Motor neuron (in vitro differentiated cells): ENCODE data around the gene BDP1. TPM values are rescaled to one million over a fixed set of nuclear protein-coding genes. Genes with fewer than 3 reads are reported as not detected.
"Not testable (repeated sequence)": the region's sequence is repeated elsewhere in the genome, so short reads cannot be mapped to it uniquely, and the experiment has no call there.

ENCODE experiments used
- ATAC-seq, 8 experiments: fragments of 200-7000 bp; cut with Tn5 transposase; replicated peaks in 6 of 8; 2 replicates each; pipeline ENCODE4 v1.8.0; 2021; ENCODE audit warnings: mild to moderate bottlenecking in 8 of 8, moderate library complexity in 8 of 8
- H3K27ac ChIP-seq, 2 donors: fragments of 250-450 bp; sonication (Bioruptor Pico); 2 replicates each; pipeline ENCODE4 v1.9.0; 2021; ENCODE audit warnings: antibody characterized with exemption in 2 of 2, mild to moderate bottlenecking in 2 of 2, moderate library complexity in 1 of 2
- H3K4me1 ChIP-seq, 2 donors: fragments of 250-450 bp; sonication (Bioruptor Pico); replicated peaks in 1 of 2; 2 replicates each; pipeline ENCODE4 v1.6.1; 2021; ENCODE audit warnings: antibody characterized with exemption in 2 of 2, mild to moderate bottlenecking in 2 of 2, moderate library complexity in 1 of 2
- H3K4me3 ChIP-seq, 5 donors: fragments of 250-450 bp; sonication (Bioruptor Pico); 2 replicates each; pipeline ENCODE4 v1.9.0; 2021; ENCODE audit warnings: antibody characterized with exemption in 5 of 5, mild to moderate bottlenecking in 5 of 5, moderate library complexity in 4 of 5
- WGBS, 10 experiments: fragments of 450-650 bp; shearing (Covaris generic); methylation state at CpG; one replicate each; pipeline ENCODE4 v1.0.0; 2022; 5-methylcytosine and 5-hydroxymethylcytosine counted together
- in situ Hi-C, 9 experiments: fragments of 400-800 bp; cut with MboI; loops; one replicate each; pipeline ENCODE4 v1.15.0; 2021; ENCODE audit warnings: low sequenced_read_pairs in 9 of 9, low pct_unique_long_range_greater_than_20kb in 2 of 9; ENCODE audit not compliant: unreplicated experiment in 9 of 9
- total RNA-seq, 8 experiments: library from RNA; unstranded; fragments of 300-600 nt; gene quantifications; 2 replicates each; pipeline versions ENCODE4 v1.2.3 to v1.2.4, GENCODE V29; 2022

The BDP1 gene
- total RNA-seq, 8 experiments from 2014 or later, result 16.5 to 42.3 (median 25.1) TPM

GRCh38 chr5:71483355-71483754, 27.9 kb downstream of the BDP1 start:
- WGBS, 10 experiments, result 83 to 100% (median 95%) methylated on average over 2 of the region's 2 CpGs; no CpG with 5 or more reads in 1 of the 10 experiments
- peak in 2 of 8 experiments; percentile 51 to 53 for ATAC-seq
- Histone ChIP-seq H3K4me3 (no peak overlapping the region), H3K27ac (no peak overlapping the region), H3K4me1 (no peaks in the 10 kb centered on the region)
- in situ Hi-C loops, result loop anchor here in 1 of 9 experiments (25.0 kb wide), 1 partner anchor 154 kb away; no protein-coding TSS in a partner anchor

GRCh38 chr5:71492817-71493615, 37.6 kb downstream of the BDP1 start:
- in situ Hi-C loops, result loop anchor here in 1 of 9 experiments (25.0 kb wide), 1 partner anchor 144 kb away; no protein-coding TSS in a partner anchor
- ATAC-seq, result no peak
- Histone ChIP-seq H3K27ac (no peak overlapping the region), H3K4me1 (no peaks in the 10 kb centered on the region), H3K4me3 (no peak overlapping the region)
- 85 to 100% (median 96%) methylated on average over 1 to 5 of the region's 5 CpGs for WGBS, 10 experiments

DNA sequence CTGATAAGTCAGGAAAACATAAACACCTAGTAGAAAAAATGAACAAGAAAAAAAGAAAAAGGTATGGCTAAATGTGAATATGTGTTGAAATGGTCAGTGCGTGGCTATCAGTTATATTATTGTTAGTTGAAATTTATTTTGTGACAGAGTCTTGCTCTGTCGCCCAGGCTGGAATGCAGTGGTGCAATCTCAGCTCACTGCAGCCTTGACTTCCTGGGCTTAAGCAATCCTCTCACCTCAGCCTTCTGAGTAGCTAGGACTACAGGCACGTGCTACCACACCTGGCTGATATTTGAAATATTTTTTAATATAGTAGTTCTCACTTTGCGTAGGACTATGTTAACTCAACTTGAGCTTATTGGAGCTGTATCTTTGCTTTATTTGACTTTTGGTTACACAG, 38.8 kb downstream of the BDP1 start:
- H3K27ac ChIP-seq, H3K4me3 ChIP-seq, ATAC-seq, H3K4me1 ChIP-seq: not testable (repeated sequence)
- in situ Hi-C loops, result loop anchor here in 1 of 9 experiments (25.0 kb wide), 1 partner anchor 143 kb away; no protein-coding TSS in a partner anchor
- 87 to 100% (median 91%) methylated on average over 2 to 4 of the region's 4 CpGs for WGBS, 10 experiments

- H3K4me1 ChIP-seq, H3K27ac ChIP-seq, ATAC-seq, H3K4me3 ChIP-seq: not testable (repeated sequence)
- in situ Hi-C loops, result loop anchor here in 1 of 9 experiments (25.0 kb wide), 1 partner anchor 139 kb away; no protein-coding TSS in a partner anchor
- 83 to 100% (median 96%) methylated on average over 2 to 8 of the region's 9 CpGs; no CpG with 5 or more reads in 2 of the 10 experiments for WGBS, 10 experiments
These were observed 43.3 kb downstream of the BDP1 start for GRCh38 chr5:71498756-71499155.

- H3K4me1 ChIP-seq, result no peaks in the 10 kb centered on the region
- no peak overlapping the region for H3K27ac ChIP-seq
- H3K4me3 ChIP-seq, result no peak overlapping the region
- ATAC-seq, result no peak
- in situ Hi-C loops, result no loop called here
- 80 to 100% (median 94%) methylated on average over 1 to 2 of the region's 2 CpGs; no CpG with 5 or more reads in 6 of the 10 experiments for WGBS, 10 experiments
These were observed 48.1 kb downstream of the BDP1 start for GRCh38 chr5:71503536-71503935.

DNA sequence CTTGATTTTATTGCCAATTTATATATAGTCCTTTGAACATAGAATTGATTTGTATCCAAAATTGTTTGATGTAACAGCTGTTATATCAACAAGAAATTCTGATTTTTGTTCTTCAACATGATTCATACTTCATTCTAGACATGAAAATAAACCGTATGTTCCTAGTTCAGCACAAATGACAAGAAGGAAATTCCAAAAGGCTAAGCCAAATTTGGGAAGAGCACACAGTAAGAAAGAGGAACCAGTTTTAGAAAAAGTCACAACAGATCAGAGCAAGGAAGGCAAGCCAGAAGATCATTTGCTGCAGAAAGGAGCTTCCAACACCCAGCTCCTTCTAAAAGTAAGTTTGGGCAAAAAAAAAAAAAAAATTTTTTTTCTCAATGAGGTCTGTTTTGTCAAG, 66.7 kb downstream of the BDP1 start:
- WGBS, 10 experiments, result 0 to 100% (median 92%) methylated on average over 1 of the region's 1 CpG
- in situ Hi-C loops, result no loop called here

DNA sequence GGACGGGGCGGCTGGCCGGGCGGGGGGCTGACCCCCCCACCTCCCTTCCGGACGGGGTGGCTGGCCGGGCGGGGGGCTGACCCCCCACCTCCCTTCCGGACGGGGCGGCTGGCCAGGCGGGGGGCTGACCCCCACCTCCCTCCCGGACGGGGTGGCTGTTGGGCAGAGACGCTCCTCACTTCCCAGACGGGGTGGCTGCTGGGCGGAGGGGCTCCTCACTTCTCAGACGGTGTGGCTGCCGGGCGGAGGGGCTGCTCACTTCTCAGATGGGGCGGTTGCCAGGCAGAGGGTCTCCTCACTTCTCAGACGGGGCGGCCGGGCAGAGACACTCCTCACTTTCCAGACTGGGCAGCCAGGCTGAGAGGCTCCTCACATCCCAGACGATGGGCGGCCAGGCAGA, 70.2 kb downstream of the BDP1 start:
- in situ Hi-C loops, ATAC-seq: not testable (repeated sequence)
- WGBS, 10 experiments, result no CpG with 5 or more reads among the region's 26 CpGs

More for the DNA sequence above, 66.7 kb downstream of the BDP1 start:
- Histone ChIP-seq H3K4me3 (no peak overlapping the region), H3K27ac (no peak overlapping the region), H3K4me1 (no peaks in the 10 kb centered on the region)
- ATAC-seq, result no peak

DNA sequence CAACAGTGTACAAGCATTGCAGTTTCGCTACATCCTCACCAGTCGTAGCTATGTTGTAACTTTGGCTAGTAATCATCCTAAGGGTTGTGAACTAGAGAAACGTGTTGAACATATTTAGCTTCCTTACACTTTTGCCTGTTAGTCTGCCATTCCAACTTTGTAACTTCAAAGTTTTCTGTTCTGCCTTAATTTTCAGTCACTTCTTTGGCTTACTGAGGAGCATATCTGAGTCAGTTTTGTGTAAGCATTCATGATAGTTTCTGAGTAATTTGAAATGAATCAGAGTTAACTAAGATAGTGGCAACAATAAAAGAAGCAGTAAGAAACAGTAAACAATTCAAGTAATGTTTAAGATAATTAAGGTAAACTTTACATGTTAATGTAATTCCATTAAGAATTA, 72.8 kb downstream of the BDP1 start:
- no peak for ATAC-seq
- WGBS, 10 experiments, result 63 to 94% (median 87%) methylated on average over 2 to 3 of the region's 3 CpGs; no CpG with 5 or more reads in 1 of the 10 experiments
- Histone ChIP-seq H3K27ac (no peak overlapping the region), H3K4me3 (no peak overlapping the region), H3K4me1 (no peaks in the 10 kb centered on the region)
- in situ Hi-C loops, result no loop called here

More for the DNA sequence above, 70.2 kb downstream of the BDP1 start:
- H3K4me1 ChIP-seq, H3K4me3 ChIP-seq, H3K27ac ChIP-seq: not testable (repeated sequence)

DNA sequence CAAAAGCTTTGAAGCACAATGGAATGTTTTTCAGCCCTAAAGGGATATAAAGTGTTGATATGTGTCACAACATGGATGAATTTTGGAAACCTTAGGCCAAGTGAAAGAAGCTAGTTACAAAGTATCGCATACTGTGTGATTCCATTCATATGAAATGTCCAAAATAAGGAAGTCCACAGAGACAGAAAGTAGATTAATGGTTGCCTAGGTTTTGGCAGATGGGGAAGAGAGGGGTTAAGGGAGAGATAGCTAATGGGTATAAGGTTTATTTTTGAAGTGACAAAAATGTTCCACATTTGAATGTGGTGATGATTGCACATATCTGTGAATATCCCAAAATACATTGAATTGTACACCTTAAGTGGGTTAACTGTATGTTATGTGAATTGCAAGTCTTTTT, 74.2 kb downstream of the BDP1 start:
- no peak for ATAC-seq
- WGBS, 10 experiments, result 67 to 100% (median 95%) methylated on average over 1 of the region's 1 CpG; no CpG with 5 or more reads in 4 of the 10 experiments
- Histone ChIP-seq H3K4me1 (no peaks in the 10 kb centered on the region), H3K4me3 (no peak overlapping the region), H3K27ac (no peak overlapping the region)
- in situ Hi-C loops, result no loop called here

DNA sequence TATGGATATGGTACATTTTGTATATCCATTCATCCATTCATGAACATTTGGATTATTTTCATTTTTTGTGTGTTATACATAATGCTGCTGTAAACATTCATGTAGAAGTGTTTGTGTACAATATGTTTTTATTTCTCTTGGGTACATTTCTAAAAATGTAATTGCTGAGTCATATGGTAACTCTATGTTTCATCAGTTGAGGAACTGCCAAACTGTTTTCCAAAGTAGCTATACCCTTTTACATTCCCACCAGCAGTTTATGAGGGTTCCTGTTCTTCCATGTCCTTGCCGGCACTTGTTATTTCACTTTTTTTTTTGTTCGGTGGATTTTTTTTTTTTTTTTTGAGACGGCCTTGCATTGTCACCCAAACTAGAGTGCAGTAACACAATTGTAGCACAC, 77.7 kb downstream of the BDP1 start:
- Histone ChIP-seq H3K27ac (no peak overlapping the region), H3K4me3 (no peak overlapping the region), H3K4me1 (no peaks in the 10 kb centered on the region)
- in situ Hi-C loops, result no loop called here
- peak in 1 of 8 experiments; percentile 15 for ATAC-seq
- WGBS, 10 experiments, result 82 to 100% (median 95%) methylated on average over 1 to 3 of the region's 3 CpGs; no CpG with 5 or more reads in 2 of the 10 experiments

DNA sequence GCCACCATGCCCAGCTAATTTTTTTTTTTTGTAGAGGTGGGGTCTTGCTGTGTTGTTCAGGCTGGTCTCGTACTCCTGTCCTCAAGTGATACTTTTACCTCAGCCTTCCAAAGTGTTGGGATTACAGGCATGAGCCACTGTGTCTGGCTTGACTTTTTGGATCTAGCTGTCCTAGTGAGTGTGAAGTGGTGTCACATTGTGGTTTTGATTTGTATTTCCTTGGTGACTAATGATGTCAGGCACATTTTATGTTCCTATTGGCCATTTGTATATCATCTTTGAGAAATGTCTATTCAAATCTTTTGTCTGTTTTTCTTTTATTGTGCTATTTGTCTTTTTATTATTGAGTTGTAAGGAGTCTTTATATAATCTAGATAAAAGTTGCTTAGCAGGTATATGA, 78.2 kb downstream of the BDP1 start:
- in situ Hi-C loops, result no loop called here
- Histone ChIP-seq H3K4me1 (no peaks in the 10 kb centered on the region), H3K4me3 (no peak overlapping the region), H3K27ac (no peak overlapping the region)
- 100% methylated on average over 1 of the region's 1 CpG; no CpG with 5 or more reads in 4 of the 10 experiments for WGBS, 10 experiments
- ATAC-seq, result peak in 2 of 8 experiments; percentile 57 to 80

DNA sequence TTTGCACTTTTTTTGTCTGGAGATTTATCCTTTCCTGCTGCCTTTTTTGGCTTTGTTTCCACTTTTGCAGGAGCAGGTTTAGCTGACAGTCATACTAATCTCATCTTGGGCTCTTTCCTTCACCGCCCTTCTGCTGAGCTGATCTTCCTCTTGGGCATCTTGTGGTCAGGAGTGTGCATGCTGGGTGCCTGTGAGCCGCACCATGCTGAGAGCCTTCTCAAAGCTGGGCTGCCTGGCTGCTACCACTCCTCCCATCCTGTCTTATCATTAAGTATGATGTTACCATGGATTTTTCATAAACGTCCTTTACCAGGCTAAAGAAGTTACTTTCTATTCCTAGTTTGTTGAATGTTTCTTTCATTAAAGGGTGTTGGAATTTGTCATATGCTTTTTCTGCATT, 82.2 kb downstream of the BDP1 start:
- H3K4me1 ChIP-seq, result no peaks in the 10 kb centered on the region
- in situ Hi-C loops, result no loop called here
- H3K27ac ChIP-seq, result no peak overlapping the region
- peak in 3 of 8 experiments; percentile 17 to 84 (median 60) for ATAC-seq
- 71 to 100% (median 93%) methylated on average over 1 to 3 of the region's 3 CpGs for WGBS, 10 experiments
- H3K4me3 ChIP-seq, result no peak overlapping the region

DNA sequence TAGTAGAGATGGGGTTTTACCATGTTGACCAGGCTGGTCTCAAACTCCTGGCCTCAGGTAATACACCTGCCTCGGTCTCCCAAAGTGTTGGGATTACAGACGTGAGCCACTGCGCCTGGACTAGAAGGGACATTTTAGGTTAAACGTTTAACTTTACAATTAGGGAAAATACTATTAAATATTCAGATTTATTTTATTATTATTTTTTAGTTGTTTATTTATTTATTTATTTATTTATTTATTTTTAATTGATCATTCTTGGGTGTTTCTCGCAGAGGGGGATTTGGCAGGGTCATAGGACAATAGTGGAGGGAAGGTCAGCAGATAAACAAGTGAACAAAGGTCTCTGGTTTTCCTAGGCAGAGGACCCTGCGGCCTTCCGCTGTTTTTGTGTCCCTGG, 95.4 kb downstream of the BDP1 start:
- in situ Hi-C loops, H3K4me3 ChIP-seq, H3K27ac ChIP-seq, H3K4me1 ChIP-seq, ATAC-seq: not testable (repeated sequence)
- WGBS, 10 experiments, result 97 to 100% (median 100%) methylated on average over 1 to 6 of the region's 7 CpGs; no CpG with 5 or more reads in 5 of the 10 experiments
